ENCODE measurements around the gene CAPN13.

The CAPN13 gene

DNA sequence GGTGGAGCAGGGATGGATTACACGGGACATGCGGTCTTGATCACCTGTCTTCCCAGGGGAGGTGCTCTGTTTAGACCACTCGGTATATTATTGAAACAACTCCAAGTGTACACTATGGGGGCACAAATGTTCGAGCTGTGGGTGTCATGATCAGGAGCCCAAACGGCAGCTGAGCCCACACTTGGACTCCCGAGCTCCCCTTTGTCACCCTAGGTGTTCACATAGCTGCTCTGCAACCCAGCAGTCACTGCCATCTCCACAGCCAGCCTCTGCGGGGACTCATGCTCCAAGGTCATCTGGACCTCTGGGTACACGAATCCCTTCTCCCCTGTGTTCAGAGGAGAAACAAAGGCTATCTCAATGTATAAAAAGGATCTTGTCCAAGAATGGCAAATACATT lies 46.0 kb downstream of the CAPN13 start:
- DNase-seq, result no peak

DNA sequence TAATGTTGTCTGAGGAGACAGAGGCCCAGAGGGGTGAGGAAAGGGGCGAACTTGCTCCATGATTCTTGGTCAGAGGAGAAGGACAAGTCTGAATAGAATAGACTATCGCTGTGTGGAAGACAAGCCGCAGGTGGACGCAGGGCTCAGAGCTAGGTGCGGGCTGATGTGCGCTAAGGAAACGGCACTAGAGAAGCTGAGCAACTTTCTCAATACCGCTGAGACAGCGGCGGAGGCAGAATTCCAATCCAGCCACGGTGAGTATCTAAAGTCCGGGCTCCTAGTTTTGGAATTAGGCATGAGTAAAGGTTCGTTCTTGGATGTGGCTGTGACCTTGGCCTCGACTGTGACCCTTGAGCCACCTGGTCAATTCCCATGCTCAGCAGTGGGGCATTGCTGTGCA lies 47.8 kb downstream of the CAPN13 start:
- no peak for DNase-seq

DNA sequence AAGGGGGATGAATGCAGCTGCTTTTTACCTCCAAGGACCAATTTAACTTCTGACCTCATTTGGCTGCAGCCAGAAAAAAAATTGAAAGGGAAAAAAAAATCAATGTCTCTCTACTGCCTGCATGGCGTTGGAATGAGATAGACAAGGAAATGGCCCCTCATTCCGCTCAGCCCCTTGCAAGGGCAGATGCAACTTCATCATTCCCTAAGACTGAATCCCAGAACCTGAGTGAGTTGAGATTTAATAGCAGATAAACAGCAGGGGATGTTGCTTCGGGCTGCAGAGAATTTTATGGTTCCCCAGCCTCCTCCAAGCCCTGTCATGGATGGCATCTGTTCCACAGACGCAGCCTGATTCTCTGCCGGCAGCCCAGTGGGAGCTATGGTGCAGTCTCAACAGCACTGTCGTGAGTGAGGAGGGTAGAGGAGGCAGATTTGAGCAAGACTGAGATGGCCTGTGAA lies 49.0 kb downstream of the CAPN13 start:
- no peak for DNase-seq

DNA sequence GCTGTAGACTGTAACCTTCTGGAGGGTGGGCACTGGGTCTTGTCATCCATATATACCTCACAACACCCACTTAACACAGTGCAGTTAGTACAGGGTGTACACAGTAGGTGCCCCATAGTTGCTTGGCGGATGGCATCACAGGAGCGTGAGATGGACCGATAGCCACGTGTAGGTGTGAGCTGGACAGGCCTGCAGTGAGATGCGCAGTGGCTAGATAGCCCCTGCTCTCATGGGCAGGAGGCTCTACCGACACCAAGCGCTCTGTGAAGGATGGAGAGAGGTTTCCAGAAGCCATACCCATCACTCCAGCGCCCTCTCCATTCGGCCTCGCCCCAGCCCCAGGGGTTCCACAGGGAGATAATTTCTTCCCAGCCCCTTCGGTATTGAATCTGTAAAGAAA lies 49.5 kb downstream of the CAPN13 start:
- DNase-seq, result no peak

DNA sequence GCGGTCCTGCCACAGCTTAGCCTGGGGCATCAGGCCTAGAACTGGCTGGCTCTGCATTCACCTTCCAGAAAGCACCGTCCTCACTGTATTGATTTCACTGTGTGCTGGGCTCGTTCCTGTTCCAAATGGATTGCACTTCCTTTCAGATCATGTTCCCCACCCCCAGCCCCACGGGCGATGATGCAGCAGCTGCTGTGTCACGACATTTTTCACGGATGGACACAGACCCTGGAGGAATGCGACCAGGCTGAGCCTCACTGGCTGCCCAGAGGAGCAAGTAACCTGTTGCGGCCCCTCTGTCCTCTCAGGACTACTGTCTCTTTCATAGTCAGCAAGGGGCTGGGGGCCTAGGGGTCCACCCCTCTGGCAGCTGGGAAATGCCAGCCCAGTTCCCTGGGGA lies 50.3 kb downstream of the CAPN13 start:
- no peak for DNase-seq

DNA sequence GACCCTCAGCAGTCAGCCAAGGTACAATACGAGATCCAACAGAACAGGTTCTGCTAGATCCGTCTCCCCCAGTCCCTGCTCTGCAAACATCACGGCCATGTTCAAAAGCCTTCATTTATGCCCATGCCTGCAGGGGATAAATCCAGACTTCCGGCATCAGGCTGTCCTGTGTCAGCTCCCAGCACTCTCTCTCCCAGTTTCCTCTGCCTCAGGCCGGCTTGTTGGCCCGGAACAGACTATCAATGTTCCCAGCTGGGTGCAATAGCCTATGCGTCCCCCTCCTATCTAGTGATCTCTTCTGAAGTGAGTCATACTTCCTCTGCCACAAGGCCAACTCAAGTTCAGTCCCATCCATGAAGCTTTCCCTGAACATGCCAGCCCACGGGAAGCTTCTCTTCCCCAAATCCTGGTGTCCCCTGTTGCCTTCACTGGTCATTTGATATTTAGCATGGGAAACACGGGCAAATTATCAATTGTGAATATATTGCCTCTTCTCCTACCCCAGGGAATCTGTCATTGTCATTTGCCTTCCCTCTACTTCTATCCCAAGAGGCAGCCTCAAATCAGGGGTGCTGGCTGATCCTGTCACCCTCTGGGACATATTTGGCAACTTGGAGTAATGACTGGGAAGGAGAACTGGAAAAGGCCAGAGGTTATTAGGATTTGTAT lies 51.1 kb downstream of the CAPN13 start:
- DNase-seq, result no peak

DNA sequence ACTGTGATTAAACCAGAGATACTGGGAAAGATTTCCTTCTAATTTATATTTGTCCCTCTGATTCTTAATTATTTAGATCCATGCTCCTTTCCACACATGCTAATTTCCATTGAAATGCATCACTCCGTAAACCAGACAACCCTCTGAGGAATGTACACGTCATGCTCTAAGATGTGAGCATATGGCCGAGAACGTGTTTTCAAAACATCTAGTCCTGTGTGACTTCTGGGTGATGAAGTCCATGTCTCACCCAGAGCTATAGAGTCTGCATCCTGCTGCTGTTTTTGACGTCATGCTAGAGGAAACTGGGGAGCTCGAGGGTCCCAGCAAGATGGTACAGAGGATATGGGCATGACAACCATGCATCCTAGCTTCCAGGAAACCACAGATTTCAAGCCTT lies 53.6 kb downstream of the CAPN13 start:
- no peak for DNase-seq

DNA sequence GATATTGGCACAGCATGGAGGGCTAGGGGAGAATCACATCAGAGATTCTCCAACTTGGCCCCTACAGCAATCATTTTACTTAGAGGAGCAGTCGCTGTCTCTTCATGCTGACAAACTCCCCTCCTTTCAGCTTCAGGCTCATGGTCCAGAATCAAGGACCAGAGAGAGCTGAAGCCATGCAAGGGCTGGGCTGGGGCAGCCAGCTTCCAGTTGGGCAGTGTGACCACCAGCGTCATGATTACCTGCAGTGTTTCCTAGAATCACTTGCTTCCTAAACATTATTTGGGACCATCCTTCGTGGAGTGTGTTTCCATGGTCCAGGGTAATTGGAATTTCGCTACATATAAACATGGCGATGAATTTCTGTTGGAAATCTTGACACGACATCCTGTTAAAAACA lies 54.4 kb downstream of the CAPN13 start:
- DNase-seq, result no peak

DNA sequence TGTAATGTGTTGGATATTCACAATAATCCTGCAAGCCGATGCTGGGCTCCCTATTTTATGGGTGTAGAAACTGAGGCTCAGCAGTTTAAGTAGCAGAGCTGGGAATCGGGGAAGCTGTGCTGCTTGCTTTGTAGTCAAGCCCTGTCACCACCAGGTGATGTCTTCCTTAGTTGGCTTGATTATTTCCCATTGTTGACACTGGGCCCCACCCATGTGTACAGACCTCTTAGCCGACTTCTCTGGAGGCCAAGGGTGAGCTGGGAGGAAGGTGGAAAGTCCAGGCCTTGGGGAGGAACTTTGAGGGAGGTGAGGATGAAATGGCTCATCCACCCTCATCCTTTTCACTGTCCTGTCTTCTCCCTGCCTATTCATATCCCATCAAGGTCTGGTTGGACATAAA lies 60.0 kb downstream of the CAPN13 start:
- DNase-seq, result no peak

DNA sequence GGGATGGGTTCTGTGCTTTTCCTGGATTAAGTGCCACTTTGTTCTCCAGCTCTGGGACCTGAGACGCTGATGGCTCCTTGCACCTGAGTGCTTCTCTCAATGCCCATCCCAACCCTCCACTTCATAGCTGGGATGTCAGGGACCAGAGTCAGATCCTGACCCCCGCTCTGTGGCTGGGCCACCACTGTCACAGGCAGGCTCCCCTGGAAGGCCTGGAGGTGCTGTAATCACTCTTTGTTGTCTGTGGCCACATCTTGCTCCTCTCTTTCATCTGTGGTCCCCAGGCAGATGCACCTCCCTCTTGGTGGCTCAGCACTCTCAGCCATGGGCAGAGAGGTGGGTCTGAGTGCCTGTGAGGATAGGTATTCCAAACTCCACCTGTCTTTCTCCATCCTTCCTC lies 62.4 kb downstream of the CAPN13 start:
- DNase-seq, result no peak

DNA sequence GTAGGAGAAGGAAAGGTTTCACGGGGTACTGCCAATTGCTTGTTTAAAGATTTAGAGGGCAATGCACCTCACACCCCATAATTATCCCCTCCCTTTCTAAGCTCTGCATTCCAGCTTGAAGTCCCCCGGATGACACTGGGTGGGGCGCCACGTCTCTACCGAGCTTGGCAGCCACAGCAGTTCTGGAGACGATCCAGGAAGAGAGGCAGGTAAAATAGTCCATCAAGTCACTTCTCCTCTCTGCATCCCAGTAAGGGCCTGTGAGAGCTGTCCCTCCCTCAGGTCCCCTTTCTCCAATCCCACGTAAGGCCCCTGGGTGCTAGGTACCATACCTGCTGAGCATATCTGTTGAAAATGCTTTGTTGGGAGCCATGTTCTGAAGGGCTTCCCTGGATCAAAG lies 65.7 kb downstream of the CAPN13 start:
- no peak for DNase-seq

DNA sequence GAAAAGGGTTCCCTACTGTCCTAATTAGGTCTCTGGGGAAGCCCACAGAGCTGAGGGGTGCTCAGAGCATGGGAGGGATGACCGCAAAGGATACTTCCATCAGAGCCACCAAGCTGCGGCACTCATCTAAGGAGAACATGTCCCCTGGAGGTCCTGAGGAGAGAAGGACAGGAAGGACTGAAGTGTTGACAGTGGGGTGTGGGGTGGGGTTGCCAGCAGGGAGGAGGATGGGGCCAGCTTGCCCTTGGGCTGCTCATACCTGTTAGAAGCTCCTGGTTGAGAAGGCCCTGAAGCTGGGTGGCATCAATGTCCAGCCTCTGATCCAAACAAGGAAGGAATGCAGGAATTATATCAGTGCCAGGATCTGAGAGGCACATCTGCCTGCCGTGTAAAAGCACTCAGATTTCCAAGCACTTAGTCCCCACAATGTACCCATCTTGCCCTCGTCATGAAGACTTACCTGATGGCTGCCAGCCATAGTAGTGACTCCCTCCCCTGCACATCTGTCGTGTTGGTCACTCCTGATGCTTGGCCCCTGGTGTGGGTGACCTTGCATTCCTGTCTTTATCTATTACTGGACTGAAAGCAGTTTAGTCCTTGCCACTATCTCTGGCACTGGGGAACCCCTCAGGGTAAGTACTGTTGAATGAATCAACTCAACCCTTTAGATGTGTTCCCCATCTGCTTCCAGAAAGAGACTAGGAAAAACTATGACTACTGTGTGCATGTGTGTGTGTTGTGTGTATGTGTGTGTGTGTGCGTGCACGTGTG lies 68.9 kb downstream of the CAPN13 start:
- DNase-seq, result no peak

DNA sequence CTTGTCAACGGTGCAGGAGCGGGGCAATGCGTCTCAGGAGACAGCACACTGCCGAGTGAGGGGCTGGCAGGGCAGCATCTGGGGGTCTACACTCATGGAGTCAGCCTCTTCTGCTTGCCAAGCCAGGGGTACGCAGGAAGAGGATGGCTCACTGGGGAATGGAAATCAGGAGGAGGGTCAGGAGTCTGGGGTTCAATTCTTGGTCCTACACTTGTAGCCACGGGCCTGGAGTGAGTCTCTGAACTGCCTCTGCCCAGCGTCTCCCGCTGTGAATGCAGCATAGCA lies 70.0 kb downstream of the CAPN13 start:
- no peak for DNase-seq

DNA sequence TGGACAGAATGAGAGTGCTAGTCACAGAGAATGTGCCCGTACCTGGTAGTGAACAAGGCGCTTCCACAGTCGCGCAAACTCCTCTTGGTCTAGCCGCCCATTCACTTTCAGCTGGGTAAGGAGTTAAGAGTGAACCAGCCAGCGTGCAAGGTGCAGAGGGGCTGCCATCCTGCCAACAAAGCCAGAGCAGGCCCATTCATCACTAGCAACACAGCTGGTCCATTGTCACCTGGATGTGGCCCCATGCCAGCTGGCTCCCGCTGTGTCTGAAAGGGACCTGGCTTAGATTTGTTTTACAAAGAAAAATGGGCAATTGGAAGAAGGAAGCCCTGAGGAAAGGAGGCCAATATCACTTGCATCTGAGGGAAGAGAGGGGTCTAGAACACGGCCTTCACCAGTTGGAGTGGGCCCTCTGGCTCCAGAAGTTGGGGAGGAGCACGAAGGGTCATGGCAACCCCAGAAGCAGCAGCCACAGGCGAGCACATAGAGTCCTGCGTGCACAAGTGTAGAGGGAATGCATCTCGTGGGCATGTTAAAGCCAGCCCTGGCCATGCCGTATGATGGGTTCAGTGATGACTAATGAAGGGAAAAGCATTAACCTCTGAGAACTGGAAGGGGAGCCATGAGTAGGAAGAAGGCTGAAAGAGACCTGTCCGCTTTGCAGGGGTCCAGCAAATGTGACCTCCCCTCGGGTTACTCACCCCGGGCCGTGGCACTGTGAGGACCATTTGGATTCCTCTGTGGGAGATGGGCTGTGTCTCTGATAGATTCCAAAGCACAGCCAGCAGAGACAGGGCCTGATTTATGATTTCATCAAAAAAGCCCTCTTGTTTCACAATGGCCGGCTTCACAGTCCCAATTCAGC lies 70.6 kb downstream of the CAPN13 start:
- DNase-seq, result no peak

DNA sequence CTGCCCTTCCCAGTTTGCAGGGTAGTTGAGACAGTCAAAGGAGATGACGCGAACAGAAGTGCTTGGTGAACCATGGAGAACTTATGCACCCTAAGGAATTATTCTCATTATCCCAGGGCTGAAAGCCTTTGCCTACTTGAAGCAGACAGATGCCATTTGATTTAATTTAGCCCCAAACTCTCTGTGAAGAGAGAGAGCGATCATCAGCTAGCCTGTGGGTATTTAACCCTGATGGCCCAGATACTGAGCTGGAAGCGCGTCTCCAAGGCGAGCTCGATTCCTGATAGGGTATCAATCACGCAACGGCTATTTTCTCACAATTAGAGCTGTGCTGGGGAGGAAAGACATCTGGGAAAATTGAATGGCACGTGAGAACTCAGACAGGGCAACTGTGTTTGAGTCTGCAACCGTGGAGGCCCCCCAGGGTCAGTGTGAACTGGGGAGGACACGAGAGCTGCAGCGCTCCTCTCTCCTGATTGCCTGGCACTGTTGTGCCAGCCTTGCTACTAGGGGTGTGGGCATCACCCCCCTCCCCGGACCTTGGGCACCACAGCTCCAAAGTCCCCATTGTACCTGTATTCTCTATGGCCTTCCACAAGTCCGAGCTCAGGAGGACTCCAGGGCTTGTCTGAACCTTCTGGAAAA lies 73.2 kb downstream of the CAPN13 start:
- no peak for DNase-seq

DNA sequence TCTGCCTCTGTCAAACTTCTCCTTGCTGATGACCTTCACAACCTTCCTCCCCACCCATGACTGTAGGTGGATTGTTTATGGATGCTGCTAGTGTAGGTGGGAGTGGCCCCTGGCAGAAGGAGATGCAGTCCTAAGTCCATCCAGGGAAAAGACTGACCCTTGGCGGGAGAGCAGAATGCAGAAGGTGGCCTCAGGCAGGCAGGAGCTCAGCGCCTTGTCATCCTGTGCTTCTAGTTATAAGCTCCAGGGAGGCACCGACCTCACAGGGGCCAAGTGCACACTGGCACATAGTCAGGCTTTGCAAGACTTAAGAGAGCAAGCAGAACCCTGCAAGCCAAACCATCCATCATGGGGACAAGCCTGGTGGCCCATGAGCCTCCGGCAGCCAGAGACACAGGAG lies 74.4 kb downstream of the CAPN13 start:
- no peak for DNase-seq

DNA sequence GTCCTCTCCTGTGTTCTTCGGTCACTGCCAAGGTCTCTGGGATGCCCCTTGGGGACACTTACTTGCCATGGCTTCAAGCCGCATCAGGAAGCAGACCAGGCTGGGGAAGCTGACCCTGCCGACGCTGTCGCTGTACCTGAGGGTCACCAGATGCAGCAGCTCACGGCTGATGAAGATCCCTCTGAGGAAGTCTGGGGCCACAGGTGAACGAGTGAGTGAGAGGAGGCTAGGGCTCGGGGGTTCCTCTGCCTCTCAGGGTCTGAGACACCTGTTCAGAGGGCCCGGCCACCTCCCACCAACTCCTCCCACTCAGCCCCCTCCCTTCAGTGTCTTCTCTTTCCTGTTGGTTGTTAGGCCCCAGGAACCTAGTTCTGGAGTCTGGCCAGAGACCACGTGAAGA lies 74.9 kb downstream of the CAPN13 start:
- DNase-seq, result no peak

DNA sequence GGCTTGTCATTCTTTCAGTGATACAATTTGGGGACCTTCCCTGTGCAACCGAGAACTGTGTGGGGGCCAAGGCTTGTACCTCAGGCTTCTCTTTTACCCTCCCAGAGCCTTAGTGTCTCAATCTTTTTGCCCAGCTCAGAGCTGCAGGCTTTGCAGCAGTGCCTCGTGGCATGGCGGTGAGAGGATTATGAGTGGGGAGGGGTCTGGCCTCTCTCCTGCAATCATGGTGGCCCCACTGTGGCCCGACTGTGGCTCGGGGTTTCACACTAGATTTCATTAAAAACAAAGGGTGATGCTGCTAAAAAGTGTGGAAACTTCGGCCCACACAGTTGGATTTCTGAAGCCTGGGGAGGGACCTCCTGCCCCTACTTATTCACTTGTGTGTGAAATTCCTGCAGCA lies 75.5 kb downstream of the CAPN13 start:
- DNase-seq, result no peak

DNA sequence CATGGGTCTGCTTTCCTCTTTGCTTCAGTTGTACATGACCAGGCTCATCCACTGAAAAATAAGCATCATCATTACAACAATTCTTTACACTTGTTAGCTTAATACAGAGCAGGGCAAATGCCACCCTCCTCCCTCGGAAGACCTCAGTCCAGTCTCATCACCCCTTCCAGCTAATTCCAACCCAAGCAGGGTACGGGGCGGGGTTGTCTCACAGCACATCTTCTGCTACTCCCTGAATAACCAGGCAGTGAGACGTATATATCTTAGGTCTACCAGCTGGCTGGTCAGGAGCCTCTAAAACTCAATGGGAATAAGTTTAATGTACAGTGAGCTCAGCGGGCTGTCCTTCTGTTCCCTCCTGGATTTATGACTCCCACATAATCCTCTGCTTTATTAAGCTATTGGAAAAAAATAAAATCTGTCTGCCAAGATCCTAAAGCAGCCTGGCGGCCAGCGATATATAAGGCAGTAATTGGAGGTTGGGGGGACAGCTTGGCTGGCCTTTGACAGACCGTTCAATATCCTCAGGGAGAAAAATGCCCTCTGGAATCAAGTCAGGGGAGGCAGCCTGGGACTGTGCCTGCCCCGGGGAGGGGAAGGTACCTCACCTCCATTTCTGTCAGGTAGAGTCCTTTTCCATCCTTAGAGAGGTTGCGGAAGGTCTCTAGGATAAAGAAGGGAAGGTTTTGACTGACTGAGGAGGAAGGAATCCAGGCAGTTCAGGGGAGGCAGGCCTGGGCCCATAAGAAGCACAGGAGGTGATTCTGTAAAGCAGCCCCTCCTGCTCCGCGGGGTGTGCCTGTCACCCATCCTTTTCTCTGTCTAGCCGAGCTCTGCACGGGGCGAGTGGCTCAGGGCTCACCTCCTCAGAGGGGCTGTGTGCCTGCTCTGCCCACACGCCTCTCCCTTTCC lies 76.3 kb downstream of the CAPN13 start:
- DNase-seq, result no peak

DNA sequence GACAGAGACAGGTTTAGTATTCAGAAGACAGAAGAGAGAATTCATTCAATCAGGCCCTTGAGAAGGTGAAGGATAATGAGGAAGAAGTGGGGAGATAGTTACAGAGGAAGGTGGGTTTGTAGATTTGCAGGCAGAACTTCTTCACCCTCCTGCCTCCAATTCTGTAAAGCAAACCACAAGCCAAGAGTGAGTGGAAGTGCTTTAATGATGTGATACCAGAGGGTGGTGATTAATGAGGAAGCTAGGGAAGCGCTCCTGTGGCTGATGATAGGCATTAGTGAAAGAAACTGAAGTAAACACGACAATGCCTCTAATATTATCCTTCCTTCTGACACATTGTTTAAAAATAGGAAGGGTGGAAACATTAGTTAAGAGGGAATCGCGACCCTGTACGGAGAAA lies 78.2 kb downstream of the CAPN13 start:
- DNase-seq, result no peak

DNA sequence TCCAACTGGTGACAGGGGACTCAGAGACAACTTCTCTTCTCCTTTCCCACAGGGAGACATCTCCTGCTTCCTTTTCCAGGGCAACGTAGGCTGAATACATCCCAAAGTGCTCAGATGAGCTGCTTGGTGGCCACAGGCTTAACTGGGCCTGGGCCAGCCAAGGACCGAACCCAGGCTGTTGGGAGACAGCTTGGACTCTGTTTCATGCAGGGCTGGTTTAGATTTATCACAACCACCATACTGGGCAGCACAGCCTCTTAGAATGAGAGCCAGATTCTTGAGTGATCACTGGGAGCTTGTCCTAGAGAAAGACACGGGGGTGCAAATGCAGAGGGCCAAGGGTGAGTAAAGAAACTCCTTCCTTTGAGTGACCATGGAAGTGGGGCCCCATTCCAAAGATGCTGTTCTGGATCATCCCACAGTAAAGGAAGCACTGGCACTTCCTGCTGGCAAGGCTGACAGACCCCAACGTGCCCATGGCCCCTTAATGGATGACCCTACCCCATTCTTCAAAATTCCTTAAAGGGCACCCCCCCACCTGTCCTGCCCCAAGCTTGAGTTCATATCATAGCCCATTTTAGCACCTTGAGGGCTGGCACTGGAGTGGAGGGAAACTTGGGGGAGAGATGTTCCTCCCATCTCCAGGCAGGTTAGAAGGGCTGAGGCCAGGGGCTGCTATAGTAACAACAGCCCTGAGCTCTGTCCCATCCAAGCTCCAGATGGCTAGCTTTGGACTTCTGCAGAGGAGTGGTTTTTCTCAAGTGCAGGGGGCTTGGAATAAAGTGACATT lies 84.1 kb downstream of the CAPN13 start:
- no peak for DNase-seq

Measured in stimulated activated CD4-positive, alpha-beta T cell treated with anti-CD3 and anti-CD28 coated beads, Interleukin-4, amount 100 ng/mL, for 24 hours (primary cell).